Stimulated activated naive CD8-positive, alpha-beta T cell treated with anti-CD3 and anti-CD28 coated beads, Interleukin-15, Interleukin-2, amounts not matched to agents 100 U/mL and 50 U/mL, for 24 hours (primary cell): ENCODE data around the gene FLG.
"Not testable (repeated sequence)": the region's sequence is repeated elsewhere in the genome, so short reads cannot be mapped to it uniquely, and the experiment has no call there.

Source experiments
- ATAC-seq: fragments of 150-1000 bp; cut with Tn5 transposase; one replicate; pipeline ENCODE4 v1.10.0; 2021
- DNase-seq: peaks from one replicate; pipeline ENCODE4 v3.0.0; 2021

The FLG gene

DNA sequence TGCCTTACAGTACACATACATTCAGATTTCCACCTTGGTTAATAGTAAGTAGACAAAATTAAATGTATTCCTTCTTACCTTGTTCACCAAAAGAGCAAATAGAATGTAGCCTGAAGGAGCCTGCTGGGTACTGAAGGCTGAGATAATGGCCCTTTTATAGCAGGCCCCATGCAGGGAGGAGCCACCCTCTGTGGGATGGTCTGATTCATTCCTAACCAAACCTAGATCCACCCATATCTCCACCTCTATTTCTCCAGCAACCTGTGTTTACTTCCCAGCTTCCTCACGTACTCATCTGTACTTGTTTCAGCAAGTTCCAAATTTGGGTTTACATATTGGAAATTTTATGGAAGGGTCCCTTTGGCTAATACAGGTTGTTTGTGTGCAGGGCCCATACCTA is at the start of gene FLG:
FLG (minus strand) TSS at position 129 of the 400 bp plus-strand sequence. CDS start 9,783 bp downstream, outside the sequence.
- no peak for DNase-seq
- no peak for ATAC-seq

- ATAC-seq: no peak
- no peak for DNase-seq
These were observed 49.4 kb upstream of the FLG start for GRCh38 chr1:152374451-152374850.

DNA sequence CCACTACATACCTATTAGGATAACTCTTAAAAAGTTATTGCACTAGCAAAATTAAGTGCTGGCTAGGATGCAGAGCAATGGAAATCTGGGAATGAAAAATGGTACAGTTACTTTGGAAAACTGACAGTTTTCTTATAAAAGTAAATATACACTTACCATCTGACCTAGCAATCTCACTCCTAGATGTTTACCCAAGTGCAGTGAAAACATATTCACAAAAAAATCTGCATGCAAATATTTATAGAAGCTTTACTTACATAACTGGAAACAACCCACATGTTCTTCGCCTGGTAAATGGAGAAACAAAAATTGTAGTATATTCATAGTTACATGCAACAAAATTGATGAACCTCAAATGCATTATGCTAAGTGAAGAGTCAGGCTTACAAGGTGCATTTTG is 47.6 kb upstream of the FLG start:
- DNase-seq: no peak
- no peak for ATAC-seq

GRCh38 chr1:152367436-152367835 is 42.4 kb upstream of the FLG start:
- no peak for ATAC-seq

DNA sequence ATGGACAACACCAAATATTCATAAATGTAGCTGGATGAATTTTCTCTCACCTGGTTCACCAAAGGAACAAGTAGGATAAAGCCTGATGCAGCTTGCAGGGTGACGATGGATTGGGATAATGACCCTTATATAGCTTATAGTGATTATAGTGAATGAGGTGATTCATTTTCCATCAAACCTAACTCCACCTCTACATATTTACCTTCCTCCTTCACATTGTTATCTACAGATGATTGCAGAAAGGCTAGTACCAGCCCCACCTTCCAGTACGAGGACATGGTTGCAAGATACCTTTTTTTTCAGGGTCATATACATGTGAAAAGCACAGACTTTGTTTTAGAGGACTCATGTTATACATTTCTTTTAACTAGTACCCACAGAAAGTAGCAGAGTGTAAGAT is 34.9 kb upstream of the FLG start, which contains the start of gene FLG2:
FLG2 (minus strand) TSS at position 101 of the 400 bp plus-strand sequence. CDS start 1,122 bp downstream, outside the sequence.
- ATAC-seq (no peak), DNase-seq (no peak)

More at GRCh38 chr1:152367436-152367835, 42.4 kb upstream of the FLG start:
- DNase-seq: no peak

DNA sequence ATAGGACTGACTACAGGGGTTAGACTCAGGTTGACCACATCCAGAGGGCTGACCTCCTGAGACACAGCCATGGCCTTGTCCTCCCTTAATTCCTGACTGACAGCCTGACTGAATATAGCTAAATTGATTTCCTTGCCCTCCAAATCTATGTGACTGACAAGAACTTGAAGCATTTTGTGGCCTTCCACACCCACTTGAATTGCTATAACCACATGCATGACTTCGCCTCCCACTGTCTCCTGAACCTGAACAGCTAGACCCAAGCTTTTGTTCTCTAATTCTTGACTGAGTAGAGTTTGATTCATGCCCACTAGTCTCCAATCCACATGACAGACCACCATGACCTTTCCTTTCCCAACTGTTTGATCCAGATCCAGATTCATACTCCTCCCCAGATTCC is 31.7 kb upstream of the FLG start:
- ATAC-seq: no peak
- DNase-seq: no peak

GRCh38 chr1:152349611-152350010 is 24.6 kb upstream of the FLG start:
- no peak for DNase-seq
- no peak for ATAC-seq

DNA sequence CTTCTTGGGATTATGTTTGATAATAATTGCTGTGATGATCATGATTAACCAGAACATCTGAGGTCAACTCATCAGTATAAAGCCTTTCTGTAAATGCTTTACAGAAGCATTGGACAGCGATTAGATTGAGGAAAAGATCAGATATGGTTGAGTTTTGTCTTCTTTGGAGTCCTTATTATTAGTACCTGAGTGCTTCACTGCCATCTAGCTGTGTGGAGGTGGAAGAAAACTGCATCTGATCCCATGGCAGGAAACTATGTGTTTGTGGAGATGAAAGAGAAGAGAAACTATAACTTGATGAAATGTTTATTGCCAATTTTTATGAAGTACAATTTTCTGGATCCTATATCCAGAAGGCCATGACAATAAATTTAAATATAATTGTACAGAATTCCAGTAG is 23.4 kb upstream of the FLG start:
- ATAC-seq (no peak), DNase-seq (no peak)

DNA sequence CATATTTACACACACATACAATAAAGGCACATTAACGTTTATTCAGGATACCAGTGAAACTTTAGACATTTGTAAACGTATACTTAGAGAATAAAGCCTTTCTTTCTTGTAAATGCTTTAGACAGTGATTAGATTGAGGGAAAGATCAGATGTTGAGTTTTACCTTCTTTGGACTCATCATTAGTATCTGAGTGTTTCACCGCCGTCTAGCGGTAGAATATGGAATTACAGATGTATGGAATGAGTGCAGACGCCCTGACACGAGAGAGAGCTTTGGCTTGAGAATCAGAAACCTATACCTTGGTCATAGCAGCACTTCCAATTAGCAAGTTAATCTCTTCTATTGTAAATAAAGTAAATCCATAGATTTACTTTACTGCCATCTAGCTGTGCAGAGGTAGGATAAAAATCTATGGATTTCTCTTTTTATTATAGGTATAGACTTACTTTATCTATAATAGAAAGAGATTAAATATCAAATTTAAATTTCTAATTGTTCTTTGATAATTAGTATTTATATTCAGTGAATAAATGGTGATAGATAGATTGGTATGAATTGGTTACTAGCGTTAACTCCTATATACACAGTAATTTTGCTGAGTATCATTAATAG is 22.2 kb upstream of the FLG start:
- peak; percentile 46 for DNase-seq

DNA sequence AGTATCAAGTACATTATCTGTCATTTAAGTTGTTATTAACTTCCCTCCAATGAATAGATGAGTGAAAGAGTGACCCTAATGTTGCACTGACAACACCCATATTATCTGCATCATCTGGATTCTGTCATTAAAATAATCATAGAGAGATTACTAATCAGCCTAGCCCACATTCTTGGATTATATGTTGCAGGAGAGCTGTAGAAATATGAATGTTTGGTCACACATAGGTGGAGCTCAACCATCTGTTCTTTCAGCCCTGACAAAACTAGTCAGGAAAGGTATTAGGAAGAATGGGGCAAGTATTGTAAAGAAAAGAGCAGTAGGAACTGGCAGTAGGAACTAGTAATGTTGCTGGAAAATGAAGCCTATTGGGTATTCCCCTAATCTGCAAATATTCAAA is 19.4 kb upstream of the FLG start:
- ATAC-seq: no peak
- DNase-seq: no peak

More for the DNA sequence above, 22.2 kb upstream of the FLG start:
- peak; percentile 46 for ATAC-seq

DNA sequence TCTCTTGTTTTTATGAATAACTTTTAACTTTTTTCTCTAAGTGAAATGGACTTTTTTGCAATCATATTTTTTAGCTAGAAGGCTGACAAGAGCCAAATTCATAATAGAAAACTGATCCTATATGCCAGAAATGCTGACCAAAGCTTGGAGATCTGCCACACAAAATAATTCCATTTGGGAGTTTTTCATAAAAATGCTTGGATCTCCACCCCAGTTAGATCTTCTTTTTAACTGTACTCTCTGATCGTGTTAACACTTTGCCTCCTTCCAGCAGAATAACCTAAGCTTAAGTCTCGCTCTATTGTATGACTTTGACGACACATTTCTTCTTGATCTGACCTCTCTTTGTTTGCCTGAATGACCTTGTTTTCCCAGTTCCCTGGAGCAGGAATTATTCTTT is 18.0 kb upstream of the FLG start:
- no peak for ATAC-seq
- no peak for DNase-seq

DNA sequence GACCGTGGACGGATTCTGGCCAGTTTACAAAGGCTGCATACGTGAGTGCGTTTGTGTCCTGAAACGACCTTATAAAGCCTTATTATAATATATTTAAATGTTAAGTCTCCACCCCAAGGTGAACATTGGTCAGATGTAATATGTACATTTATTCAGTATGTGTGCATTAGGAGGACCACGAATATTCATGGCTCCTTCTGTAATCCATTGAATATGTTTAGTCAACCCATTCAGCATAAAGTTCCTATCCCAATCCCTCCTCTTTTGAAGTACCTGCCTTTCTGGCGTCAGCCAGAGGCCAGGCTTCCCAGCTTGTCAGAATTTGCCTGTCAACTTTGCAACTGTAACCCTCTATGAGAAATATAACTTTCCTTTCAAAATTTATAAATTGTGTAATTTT is 10.4 kb upstream of the FLG start:
- ATAC-seq (no peak), DNase-seq (no peak)

GRCh38 chr1:152328801-152329391 is 3.9 kb upstream of the FLG start:
- DNase-seq (no peak), ATAC-seq (no peak)

DNA sequence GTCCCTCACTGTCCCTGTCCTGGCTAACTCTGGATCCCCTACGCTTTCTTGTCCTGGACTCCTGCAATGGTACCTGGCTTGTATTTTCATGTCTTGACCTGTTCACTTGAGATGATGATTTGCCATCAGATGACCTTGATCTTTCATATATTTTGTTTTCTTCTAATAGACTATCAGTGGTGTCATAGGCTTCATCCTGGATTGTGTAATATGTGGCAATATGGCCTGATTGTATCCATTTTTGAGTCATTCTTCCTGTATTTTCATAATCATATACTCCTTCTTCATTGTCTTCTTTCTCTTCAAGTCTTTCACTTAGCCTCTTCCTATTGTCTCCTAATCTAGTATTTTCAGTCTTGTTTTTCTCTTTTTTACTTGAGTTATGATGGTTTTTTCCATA is 11.1 kb downstream of the FLG start:
- DNase-seq (no peak), ATAC-seq (no peak)

GRCh38 chr1:152313319-152313801 is 11.7 kb downstream of the FLG start:
- ATAC-seq: no peak
- no peak for DNase-seq

DNA sequence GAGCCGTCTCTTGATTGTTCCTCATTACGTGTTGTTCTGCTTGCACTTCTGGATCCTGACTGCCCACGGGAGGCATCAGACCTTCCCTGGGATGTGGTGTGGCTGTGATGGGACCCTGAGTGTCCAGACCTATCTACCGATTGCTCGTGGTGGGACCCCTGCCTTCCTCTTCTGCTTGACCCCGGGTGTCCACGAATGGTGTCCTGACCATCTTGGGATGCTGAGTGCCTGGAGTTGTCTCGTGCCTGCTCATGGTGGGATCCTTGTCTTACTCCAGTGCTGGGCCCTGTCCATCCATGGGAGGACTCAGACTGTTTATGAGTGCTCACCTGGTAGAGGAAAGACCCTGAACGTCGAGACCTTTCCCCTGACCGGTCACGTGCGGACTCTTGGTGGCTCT is 12.9 kb downstream of the FLG start:
- DNase-seq, ATAC-seq: not testable (repeated sequence)

- ATAC-seq: no peak
- no peak for DNase-seq
These were observed 15.1 kb downstream of the FLG start for GRCh38 chr1:152309955-152310354.

DNA sequence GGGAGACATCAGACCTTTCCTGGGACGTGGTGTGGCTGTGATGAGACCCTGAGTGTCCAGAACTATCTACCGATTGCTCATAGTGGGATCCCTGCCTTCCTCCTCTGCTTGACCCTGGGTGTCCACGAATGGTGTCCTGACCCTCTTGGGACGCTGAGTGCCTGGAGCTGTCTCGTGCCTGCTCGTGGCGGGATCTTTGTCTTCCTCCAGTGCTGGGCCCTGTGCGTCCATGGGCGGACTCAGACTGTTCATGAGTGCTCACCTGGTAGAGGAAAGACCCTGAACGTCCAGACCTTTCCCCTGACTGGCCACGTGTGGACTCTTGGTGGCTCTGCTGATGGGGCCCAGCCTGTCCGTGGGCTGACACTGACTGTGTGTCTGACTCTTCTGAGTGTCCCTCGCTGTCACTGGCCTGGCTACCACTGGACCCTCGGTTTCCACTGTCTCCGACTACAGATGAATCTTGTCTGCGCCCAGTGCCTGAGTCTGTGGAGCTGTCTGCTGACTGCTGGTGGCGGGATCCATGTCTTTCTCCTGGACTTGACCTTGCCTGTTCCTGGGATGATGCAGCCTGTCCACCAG is 15.6 kb downstream of the FLG start:
- DNase-seq, ATAC-seq: not testable (repeated sequence)

GRCh38 chr1:152308758-152309157 is 16.3 kb downstream of the FLG start:
- DNase-seq, ATAC-seq: not testable (repeated sequence)

- DNase-seq, ATAC-seq: not testable (repeated sequence)
These were observed 17.1 kb downstream of the FLG start for GRCh38 chr1:152307970-152308369.

GRCh38 chr1:152306123-152306522 is 18.9 kb downstream of the FLG start:
- not testable (repeated sequence) for DNase-seq, ATAC-seq

GRCh38 chr1:152304773-152305172 is 20.3 kb downstream of the FLG start:
- not testable (repeated sequence) for ATAC-seq, DNase-seq

GRCh38 chr1:152303139-152303872 is 21.7 kb downstream of the FLG start:
- not testable (repeated sequence) for DNase-seq, ATAC-seq
